Large intestine (tissue), 3 donors: ENCODE results near the gene SSR4. TPM values are rescaled to one million over a fixed set of nuclear protein-coding genes. Genes with fewer than 3 reads are reported as not detected.

ENCODE experiments used
- DNase-seq, 2 donors: peaks; one replicate each; pipeline versions ENCODE4 v3.0.0 to v3.0.0-alpha.2; 2013
- H3K27ac ChIP-seq: one replicate; pipeline ENCODE4 v1.5.1; 2013; ENCODE audit warnings: low read length
- H3K27me3 ChIP-seq: 2 replicates; pipeline ENCODE4 v1.6.1; 2013; ENCODE audit warnings: low read length; ENCODE audit not compliant: control insufficient read depth, insufficient read depth
- H3K36me3 ChIP-seq: 2 replicates; pipeline ENCODE4 v1.6.1; 2013; ENCODE audit warnings: low read length; ENCODE audit not compliant: control insufficient read depth, insufficient read depth
- H3K4me1 ChIP-seq: one replicate; pipeline ENCODE4 v1.6.1; 2013; ENCODE audit warnings: low read length; ENCODE audit not compliant: control insufficient read depth, insufficient read depth
- H3K4me3 ChIP-seq: one replicate; pipeline ENCODE4 v1.5.1; 2013; ENCODE audit warnings: low read length
- H3K9me3 ChIP-seq: one replicate; pipeline ENCODE4 v1.6.1; 2013; ENCODE audit warnings: mild to moderate bottlenecking, low read depth, low read length, moderate library complexity; ENCODE audit not compliant: control insufficient read depth
- WGBS: methylation state at CpG from one replicate; pipeline ENCODE4 v1.1.5; 2013; ENCODE audit warnings: low lambda C conversion rate; ENCODE audit not compliant: insufficient coverage; 5-methylcytosine and 5-hydroxymethylcytosine counted together
- polyA plus RNA-seq: library from polyadenylated mRNA; unstranded; fragments of 120-200 nt; gene quantifications from one replicate; pipeline ENCODE4 v1.2.1, GENCODE V29; 2013

Gene SSR4
- polyA plus RNA-seq, 1 donor = 240 TPM

DNA sequence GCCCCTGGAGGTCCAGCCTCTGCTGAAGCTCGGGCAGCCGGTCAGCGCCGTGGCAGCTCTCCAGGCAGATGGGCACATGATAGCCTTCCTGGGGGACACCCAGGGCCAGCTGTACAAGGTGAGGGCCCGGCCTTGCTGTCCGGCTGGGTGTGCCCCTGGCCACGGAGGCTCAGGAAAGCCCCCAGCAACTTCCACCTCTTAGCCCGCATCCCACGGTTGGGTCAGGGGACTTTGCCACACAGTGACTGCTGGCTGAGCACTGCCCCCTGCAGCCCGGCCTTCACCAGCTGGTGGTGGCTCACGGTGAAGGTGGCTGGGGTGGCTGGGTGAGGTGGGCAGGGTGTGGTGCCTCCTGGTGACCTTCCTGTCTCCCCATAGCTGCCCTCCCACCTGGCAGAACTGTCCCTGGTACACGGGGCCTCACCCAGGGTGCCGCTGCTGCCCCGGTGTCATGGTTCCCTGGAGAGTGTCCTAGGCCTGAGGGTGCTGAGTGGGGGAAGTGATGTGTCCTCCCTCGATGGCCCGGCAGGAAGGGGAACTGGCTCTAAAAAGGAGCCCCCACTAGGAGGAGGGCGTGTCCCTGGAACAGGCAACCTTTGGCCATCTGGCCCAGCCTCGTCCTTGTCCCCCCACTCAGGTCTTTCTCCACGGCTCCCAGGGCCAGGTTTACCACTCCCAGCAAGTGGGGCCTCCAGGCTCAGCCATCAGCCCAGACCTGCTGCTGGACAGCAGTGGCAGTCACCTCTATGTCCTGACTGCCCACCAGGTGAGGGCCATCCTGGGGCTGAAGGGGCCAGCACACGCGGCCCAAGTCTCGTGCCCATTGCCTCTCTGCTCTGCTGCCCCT lies 25.9 kb upstream of the SSR4 start:
- no peaks in the 10 kb centered on the region for H3K27me3 ChIP-seq
- DNase-seq = no peak

DNA sequence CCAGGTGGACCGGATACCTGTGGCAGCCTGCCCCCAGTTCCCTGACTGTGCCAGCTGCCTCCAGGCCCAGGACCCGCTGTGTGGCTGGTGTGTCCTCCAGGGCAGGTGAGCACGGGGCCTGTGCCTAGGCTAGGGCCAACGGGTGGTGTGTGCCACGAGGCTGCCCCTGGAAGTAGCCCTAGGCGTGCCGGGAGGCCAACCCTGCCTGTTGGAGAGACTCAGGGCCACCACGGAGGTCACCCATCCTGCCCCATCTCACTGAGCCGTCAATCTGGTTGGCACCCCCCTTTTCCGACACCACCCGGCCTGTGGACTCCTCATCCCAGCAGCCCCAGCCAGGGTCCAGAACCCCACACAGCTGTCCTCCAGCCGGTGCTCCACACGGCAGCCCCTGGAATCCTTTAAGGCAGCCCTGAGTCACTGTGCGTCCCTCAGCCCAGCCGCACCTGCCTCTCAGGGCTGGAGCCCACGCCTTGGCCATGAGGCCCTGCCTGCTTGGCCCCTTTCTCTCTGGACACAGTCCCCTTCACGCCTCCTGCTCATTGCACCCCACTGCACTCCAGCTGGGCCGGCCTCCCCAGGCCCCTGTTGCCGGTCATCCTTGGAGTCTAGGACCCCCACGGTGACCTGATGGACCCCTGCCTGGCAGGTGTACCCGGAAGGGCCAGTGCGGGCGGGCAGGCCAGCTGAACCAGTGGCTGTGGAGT lies 25.2 kb upstream of the SSR4 start:
- Histone ChIP-seq H3K36me3 (no peaks in the 10 kb centered on the region), H3K4me3 (no peak overlapping the region), H3K4me1 (peaks cover 5% of the 10 kb centered on the region), H3K9me3 (no peaks in the 10 kb centered on the region), H3K27me3 (no peaks in the 10 kb centered on the region), H3K27ac (no peak overlapping the region)
- no peak for DNase-seq
- WGBS = no CpG with 5 or more reads among the region's 23 CpGs

More for the DNA sequence above, 25.9 kb upstream of the SSR4 start:
- H3K4me1 ChIP-seq = peaks cover 5% of the 10 kb centered on the region
- H3K27ac ChIP-seq = no peak overlapping the region
- no peaks in the 10 kb centered on the region for H3K9me3 ChIP-seq
- no peaks in the 10 kb centered on the region for H3K36me3 ChIP-seq
- WGBS = no CpG with 5 or more reads among the region's 22 CpGs
- H3K4me3 ChIP-seq = no peak overlapping the region

DNA sequence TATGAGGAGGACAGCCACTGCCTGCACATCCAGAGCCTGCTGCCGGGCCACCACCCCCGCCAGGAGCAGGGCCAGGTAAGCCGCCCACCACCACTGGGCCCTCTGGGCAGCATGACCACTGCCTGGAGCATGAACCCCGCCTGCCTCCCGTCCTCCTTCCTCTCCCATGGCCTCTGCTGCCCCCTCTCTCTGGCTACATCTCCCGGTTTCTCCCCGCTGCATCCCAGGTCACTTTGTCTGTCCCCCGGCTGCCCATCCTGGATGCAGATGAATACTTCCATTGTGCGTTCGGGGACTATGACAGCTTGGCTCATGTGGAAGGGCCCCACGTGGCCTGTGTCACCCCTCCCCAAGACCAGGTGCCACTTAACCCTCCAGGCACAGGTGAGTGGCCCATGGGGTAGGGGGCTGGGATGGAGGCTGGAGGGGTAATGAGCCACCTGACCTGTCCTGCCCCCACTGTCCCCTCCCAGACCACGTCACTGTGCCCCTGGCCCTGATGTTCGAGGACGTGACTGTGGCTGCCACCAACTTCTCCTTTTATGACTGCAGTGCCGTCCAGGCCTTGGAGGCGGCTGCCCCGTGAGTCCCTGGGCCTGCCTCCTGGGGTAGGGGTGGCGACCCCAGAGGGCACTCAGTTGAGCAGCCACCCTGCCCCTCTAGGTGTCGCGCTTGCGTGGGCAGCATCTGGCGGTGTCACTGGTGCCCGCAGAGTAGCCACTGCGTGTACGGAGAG lies 24.4 kb upstream of the SSR4 start:
- H3K27me3 ChIP-seq = no peaks in the 10 kb centered on the region
- no peak overlapping the region for H3K27ac ChIP-seq
- WGBS = no CpG with 5 or more reads among the region's 25 CpGs
- H3K4me3 ChIP-seq = no peak overlapping the region
- H3K36me3 ChIP-seq = no peaks in the 10 kb centered on the region
- peaks cover 3% of the 10 kb centered on the region for H3K4me1 ChIP-seq
- no peak for DNase-seq
- H3K9me3 ChIP-seq = no peaks in the 10 kb centered on the region

DNA sequence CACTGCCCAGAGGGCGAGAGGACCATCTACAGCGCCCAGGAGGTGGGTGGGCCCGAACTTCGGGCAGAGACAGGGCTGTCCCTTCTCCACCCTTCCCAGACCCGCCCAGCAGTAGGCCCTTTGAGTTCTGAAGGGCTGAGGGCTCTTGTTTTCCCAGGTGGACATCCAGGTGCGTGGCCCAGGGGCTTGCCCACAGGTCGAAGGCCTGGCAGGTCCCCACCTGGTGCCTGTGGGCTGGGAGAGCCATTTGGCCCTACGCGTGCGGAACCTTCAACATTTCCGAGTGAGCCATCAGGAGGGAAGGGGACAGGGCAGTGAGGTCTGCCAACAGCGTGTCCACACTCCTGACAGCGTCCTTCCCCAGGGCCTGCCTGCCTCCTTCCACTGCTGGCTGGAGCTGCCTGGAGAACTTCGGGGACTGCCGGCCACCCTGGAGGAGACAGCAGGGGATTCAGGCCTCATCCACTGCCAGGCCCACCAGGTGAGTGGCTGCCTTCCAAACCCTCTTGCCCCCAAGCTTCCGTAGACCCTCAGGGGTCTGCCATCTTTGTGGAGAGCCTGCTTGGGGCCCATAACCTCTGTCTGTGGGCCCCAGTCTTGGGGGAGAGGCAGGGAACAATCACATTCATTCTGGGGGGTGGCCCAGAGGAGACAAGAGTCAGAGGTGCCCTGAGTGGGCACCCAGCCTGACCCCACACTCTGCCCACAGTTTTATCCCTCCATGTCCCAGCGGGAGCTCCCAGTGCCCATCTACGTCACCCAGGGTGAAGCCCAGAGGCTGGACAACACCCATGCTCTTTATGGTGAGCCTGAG lies 23.7 kb upstream of the SSR4 start:
- no peaks in the 10 kb centered on the region for H3K36me3 ChIP-seq
- no CpG with 5 or more reads among the region's 18 CpGs for WGBS

DNA sequence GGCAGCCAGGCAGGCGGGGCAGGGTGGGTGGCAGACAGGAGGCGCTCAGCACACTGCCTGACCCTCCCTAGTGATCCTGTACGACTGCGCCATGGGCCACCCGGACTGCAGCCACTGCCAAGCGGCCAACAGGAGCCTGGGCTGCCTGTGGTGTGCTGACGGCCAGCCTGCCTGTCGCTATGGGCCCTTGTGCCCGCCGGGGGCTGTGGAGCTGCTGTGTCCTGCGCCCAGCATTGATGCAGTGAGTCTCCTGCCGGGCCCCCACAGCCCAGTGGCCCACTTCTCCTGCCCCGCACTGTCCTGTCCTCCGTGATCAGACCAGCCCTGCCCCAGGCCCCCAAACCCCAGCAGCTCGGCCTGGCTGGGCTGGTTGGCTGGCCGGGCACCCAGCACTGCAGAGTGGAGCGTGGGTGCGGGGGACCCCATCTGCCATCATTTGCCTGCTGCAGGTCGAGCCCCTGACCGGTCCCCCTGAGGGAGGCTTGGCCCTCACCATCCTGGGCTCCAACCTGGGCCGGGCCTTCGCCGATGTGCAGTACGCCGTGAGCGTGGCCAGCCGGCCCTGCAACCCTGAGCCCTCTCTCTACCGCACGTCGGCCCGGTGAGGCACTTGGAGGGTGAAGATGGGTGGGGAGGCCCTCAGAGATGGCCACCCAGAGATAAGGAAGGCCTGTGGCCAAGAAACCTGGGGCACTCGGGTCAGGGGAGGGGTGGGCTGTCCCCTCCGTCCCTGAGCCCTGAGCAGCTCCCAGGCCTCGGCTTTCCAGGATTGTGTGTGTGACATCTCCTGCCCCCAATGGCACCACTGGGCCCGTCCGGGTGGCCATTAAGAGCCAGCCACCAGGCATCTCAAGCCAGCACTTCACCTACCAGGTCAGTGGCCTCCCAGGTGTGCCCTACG lies 22.8 kb upstream of the SSR4 start:
- Histone ChIP-seq H3K27me3 (no peaks in the 10 kb centered on the region), H3K36me3 (no peaks in the 10 kb centered on the region), H3K27ac (no peak overlapping the region), H3K9me3 (no peaks in the 10 kb centered on the region), H3K4me1 (no peaks in the 10 kb centered on the region), H3K4me3 (no peak overlapping the region)
- no peak for DNase-seq
- WGBS = no CpG with 5 or more reads among the region's 37 CpGs

More for the DNA sequence above, 23.7 kb upstream of the SSR4 start:
- H3K27me3 ChIP-seq = no peaks in the 10 kb centered on the region
- H3K9me3 ChIP-seq = no peaks in the 10 kb centered on the region
- no peak overlapping the region for H3K4me3 ChIP-seq
- no peaks in the 10 kb centered on the region for H3K4me1 ChIP-seq
- no peak overlapping the region for H3K27ac ChIP-seq
- no peak for DNase-seq

DNA sequence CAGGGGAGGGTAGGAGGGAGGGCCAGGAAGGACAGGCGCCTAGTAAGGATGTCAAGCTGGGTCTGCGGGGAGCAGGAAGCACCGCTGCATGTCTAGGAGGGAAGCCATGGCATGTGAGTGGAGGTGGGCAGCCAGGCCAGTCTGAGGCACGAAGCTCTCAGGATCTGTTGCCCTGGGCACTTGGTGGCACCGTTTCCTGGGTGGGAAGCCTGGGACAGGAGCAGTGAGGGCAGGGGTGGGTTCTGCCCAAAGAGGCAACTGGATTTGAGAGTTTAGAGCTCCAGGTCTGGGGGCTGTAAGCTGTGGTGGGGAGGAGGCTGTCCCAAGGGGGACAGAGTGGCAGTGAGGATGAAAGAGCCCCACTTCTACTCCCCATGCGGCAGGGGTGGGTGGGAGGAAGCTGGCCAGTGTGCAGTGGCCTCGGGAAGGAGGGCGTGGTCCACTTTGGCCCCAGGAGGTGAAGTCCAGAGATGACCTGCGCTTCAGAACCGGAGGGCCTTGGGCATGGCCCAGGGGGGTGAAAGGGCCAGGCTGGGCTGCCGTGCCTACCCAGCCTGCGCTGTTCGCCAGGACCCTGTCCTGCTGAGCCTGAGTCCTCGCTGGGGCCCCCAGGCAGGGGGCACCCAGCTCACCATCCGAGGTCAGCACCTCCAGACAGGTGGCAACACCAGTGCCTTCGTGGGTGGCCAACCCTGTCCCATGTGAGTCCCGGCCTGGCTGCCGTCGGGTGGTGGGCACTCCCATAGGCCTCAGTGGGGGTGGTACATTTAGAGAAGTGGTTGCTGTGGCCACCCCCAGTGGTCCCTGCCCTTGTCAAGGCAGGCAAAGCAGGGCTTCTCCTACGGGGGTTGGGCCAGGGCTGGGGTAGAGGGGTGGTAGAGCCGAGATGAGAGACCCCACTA lies 21.9 kb upstream of the SSR4 start:
- no peaks in the 10 kb centered on the region for H3K36me3 ChIP-seq
- no CpG with 5 or more reads among the region's 21 CpGs for WGBS
- DNase-seq = no peak
- no peak overlapping the region for H3K4me3 ChIP-seq
- H3K9me3 ChIP-seq = no peaks in the 10 kb centered on the region
- H3K27ac ChIP-seq = no peak overlapping the region
- no peaks in the 10 kb centered on the region for H3K4me1 ChIP-seq
- H3K27me3 ChIP-seq = no peaks in the 10 kb centered on the region

DNA sequence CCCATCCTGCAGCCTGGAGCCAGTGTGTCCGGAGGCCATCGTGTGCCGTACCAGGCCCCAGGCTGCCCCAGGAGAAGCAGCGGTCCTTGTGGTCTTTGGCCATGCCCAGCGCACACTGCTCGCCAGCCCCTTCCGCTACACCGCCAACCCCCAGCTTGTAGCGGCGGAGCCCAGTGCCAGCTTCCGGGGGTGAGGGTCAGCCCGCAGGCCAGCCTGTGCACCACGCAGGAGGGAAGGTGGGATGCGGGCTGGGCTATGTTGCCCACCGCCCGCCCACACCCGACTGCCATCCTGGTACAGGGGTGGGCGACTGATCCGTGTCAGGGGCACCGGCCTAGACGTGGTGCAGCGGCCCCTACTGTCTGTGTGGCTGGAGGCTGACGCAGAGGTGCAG lies 21.3 kb upstream of the SSR4 start:
- no peaks in the 10 kb centered on the region for H3K36me3 ChIP-seq
- no peak for DNase-seq

DNA sequence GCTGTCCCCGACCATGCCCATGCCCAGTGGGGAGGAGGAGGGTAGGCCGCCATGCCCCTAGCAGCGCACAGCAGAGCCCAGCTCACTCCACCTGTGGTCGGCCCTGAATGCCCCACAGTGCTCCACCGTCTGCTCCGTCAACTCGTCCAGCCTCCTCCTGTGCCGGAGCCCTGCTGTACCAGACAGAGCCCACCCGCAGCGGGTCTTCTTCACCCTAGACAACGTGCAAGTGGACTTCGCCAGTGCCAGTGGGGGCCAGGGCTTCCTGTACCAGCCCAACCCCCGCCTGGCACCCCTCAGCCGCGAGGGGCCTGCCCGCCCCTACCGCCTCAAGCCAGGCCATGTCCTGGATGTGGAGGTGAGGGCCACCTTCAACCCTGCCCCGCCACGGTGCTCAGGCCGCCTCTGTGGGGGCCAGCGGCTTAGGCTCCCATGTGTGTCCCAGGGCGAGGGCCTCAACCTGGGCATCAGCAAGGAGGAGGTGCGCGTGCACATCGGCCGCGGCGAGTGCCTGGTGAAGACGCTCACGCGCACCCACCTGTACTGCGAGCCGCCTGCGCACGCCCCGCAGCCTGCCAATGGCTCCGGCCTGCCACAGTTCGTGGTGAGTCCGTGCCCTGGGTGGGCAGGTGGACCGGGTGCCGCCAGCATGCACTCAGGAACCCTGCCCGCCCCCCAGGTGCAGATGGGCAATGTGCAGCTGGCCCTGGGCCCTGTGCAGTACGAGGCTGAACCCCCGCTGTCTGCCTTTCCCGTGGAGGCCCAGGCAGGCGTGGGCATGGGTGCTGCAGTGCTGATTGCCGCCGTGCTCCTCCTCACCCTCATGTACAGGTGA lies 20.5 kb upstream of the SSR4 start:
- Histone ChIP-seq H3K27ac (no peak overlapping the region), H3K9me3 (peaks cover 3% of the 10 kb centered on the region), H3K4me1 (no peaks in the 10 kb centered on the region), H3K4me3 (no peak overlapping the region), H3K27me3 (no peaks in the 10 kb centered on the region), H3K36me3 (no peaks in the 10 kb centered on the region)
- DNase-seq = no peak
- no CpG with 5 or more reads among the region's 48 CpGs for WGBS

More for the DNA sequence above, 21.3 kb upstream of the SSR4 start:
- WGBS = no CpG with 5 or more reads among the region's 23 CpGs
- no peaks in the 10 kb centered on the region for H3K27me3 ChIP-seq
- H3K4me1 ChIP-seq = no peaks in the 10 kb centered on the region
- H3K4me3 ChIP-seq = no peak overlapping the region
- H3K9me3 ChIP-seq = no peaks in the 10 kb centered on the region
- no peak overlapping the region for H3K27ac ChIP-seq
